Spleen (tissue), 11 donors: ENCODE data around the gene TAOK3. TPM values are rescaled to one million over a fixed set of nuclear protein-coding genes. Genes with fewer than 3 reads are reported as not detected.

ENCODE experiments used
- DNase-seq: peaks from one replicate; pipeline ENCODE4 v3.0.0-alpha.2; 2020
- H3K27ac ChIP-seq, 8 donors: fragments of 200-600 bp; sonication (generic) in 7 of 8; 1 replicate in 4 of 8; 2 replicates in 4 of 8; pipeline versions ENCODE4 v1.5.0 to v1.8.0; 2016 to 2021; ENCODE audit warnings: inconsistent platforms in 4 of 8, mild to moderate bottlenecking in 4 of 8, moderate library complexity in 1 of 8
- H3K27me3 ChIP-seq, 7 donors: fragments of 200-600 bp; sonication (generic) in 6 of 7; replicated peaks in 1 of 7; 1 replicate in 4 of 7; 2 replicates in 3 of 7; pipeline versions ENCODE4 v1.5.0 to v1.8.0; 2016 to 2021; ENCODE audit warnings: inconsistent platforms in 3 of 7, mild to moderate bottlenecking in 1 of 7
- H3K36me3 ChIP-seq, 6 donors: fragments of 200-600 bp; sonication (generic) in 5 of 6; 1 replicate in 4 of 6; 2 replicates in 2 of 6; pipeline versions ENCODE4 v1.5.0 to v1.8.0; 2016 to 2021; ENCODE audit warnings: inconsistent platforms in 2 of 6
- H3K4me1 ChIP-seq, 6 donors: fragments of 200-600 bp; sonication (generic) in 5 of 6; 1 replicate in 3 of 6; 2 replicates in 3 of 6; pipeline versions ENCODE4 v1.5.0 to v1.8.0; 2016 to 2021; ENCODE audit warnings: inconsistent platforms in 3 of 6
- H3K4me3 ChIP-seq, 8 donors: fragments of 200-600 bp; sonication (generic) in 7 of 8; 1 replicate in 4 of 8; 2 replicates in 4 of 8; pipeline versions ENCODE4 v1.5.0 to v1.8.0; 2016 to 2021; ENCODE audit warnings: inconsistent platforms in 4 of 8, mild to moderate bottlenecking in 4 of 8, moderate library complexity in 2 of 8
- H3K9me3 ChIP-seq, 8 donors: fragments of 200-600 bp; sonication (generic) in 7 of 8; 1 replicate in 4 of 8; 2 replicates in 4 of 8; pipeline versions ENCODE4 v1.5.0 to v1.8.0; 2016 to 2021; ENCODE audit warnings: inconsistent platforms in 4 of 8
- CTCF ChIP-seq, 11 experiments: fragments of 200-600 bp in 7 of 11; fragments of 450-650 bp in 4 of 11; sonication (generic) in 4 of 11; IDR thresholded peaks in 8 of 11; conservative IDR thresholded peaks in 3 of 11; 1 replicate in 7 of 11; 2 replicates in 4 of 11; pipeline versions ENCODE4 v1.4.0 to v1.8.0; 2016 to 2021; ENCODE audit warnings: antibody characterized with exemption in 11 of 11, inconsistent platforms in 4 of 11, mild to moderate bottlenecking in 1 of 11
- POLR2A ChIP-seq, 3 donors: fragments of 450-650 bp; IDR thresholded peaks; one replicate each; pipeline ENCODE4 v1.5.1; 2017; ENCODE audit warnings: antibody characterized with exemption in 3 of 3, mild to moderate bottlenecking in 1 of 3
- POLR2AphosphoS5 ChIP-seq, 3 donors: sonication (generic); formaldehyde crosslinking; IDR thresholded peaks; one replicate each; pipeline ENCODE4 v1.5.1; 2017; ENCODE audit warnings: antibody characterized with exemption in 3 of 3
- WGBS, 5 donors: extraction: QIAGEN DNeasy Blood & Tissue Kit in 3 of 5; methylation state at CpG; one replicate each; pipeline versions ENCODE4 v1.1.5 to v1.1.7; 2013 to 2018; 5-methylcytosine and 5-hydroxymethylcytosine counted together
- intact Hi-C: fragments of 100-400 bp; cut with DNase I; formaldehyde crosslinking; loops from one replicate; pipeline ENCODE4 v1.15.0; 2023; ENCODE audit warnings: low total_unique reads
- polyA plus RNA-seq, 3 donors: library from polyadenylated mRNA; stranded (reverse); fragments of 200-250 nt; gene quantifications; one replicate each; pipeline ENCODE4 v1.2.1, GENCODE V29; 2013
- total RNA-seq, 7 donors: library from RNA; depleted of rRNA in 3 of 7; stranded (reverse); fragments of >200 nt in 3 of 7; fragmentation: NEBNext Ultra II Directional in 4 of 7; extraction: Animal tissue kit (Norgen Biotek cat#: 25700) in 4 of 7; gene quantifications; one replicate each; pipeline versions ENCODE4 v1.1.0 to v1.2.1, GENCODE V29; 2016 to 2021
- donor health status: healthy with polysubstance abuse.
- donor health status: DM: no; HTN: no; CAD: no; lungs with moderate emphysema.
- donor health status: DM: no; HTN: no; CAD: no.
- donor health status: Bipolar disorder and iron deficiency.
- donor health status: healthy.
- donor health status: DM: no; HTN: no; CAD: no.
- donor health status: DM: yes; HTN: yes; CAD: no.

The TAOK3 gene
- total and polyA plus RNA-seq, 10 donors, result 12.7 to 80.8 (median 56.5) TPM

DNA sequence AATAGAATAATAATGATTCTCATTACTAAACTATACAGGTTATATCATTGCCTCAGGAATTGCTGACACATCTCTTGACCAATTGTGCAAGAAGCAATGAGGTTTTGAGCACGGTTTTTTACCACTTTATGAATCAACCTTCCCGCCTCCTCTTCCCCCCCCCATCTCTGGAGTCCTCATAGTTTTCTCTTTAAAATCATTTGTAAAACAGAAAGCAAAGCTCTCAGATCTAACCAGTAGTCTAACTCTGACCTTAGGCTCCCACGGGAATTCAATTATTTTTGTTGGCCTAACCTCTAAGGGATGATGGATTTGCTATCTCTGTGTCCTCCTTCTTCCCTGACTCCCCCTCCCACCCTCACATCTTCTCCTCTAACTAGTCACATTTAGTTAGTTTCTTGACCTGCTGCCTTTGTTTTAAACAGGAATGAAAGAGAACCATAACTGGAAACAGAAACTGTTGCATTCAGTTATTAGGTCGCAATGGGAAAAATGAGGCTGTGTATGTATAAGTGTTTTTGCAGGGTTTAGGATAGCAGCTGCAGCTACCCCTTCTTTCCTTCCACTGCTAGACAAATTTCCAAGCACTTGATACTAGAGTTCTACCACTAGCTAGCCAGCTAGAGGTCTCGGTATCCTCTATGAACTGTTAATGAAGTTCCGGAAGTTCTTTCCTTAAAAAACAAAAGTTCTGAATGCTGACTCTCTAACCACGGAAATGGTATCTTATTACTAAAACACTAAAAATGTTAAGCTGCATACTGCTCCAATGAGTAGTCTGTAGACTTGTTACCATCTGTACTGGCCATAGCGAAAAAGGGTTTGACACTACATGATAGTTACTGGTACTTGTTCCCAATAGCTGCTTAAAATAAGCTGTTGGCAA is 65.4 kb downstream of the TAOK3 start:
- intact Hi-C loops, result no loop called here
- Histone ChIP-seq H3K36me3 (no peaks in the 10 kb centered on the region), H3K27me3 (no peaks in the 10 kb centered on the region), H3K4me1 (peaks cover 0 to 64% (median 28%) of the 10 kb centered on the region in 6 donors), H3K27ac (peak overlapping the region in 7 of 8 donors; percentile 61 to 82 (median 72)), H3K9me3 (no peaks in the 10 kb centered on the region), H3K4me3 (peak overlapping the region in 3 of 8 donors; percentile 4 to 39 (median 4))
- TF ChIP-seq POLR2A (IDR thresholded peaks at IDR 0.05) (no peak), POLR2AphosphoS5 (IDR thresholded peaks at IDR 0.05) (no peak), CTCF (IDR thresholded peaks at IDR 0.05 in 8 of 11, conservative IDR thresholded peaks at IDR 0.05 in 3 of 11) (no peak)
- WGBS, 5 donors, result 20 to 47% (median 31%) methylated on average over 8 of the region's 8 CpGs
- no peak for DNase-seq

DNA sequence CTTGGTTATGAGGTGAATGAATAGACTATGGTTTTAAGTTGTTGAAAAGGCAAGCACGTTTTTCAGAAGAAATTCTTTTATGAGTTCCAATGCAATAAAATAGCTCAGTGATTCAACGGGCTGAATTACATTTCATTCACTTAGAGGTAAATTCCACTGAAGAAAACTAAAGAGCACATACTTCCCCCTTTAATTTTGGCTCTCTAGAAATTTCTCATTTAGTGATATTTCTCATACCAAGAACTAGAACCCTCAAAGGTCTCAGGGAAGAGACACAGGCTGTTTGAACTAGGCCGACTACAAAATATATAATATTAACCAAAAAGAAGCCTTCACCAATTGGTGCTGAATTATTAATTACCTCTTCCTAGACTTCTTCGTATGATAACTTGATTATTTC is 68.6 kb downstream of the TAOK3 start:
- DNase-seq, result no peak
- TF ChIP-seq CTCF (IDR thresholded peaks at IDR 0.05 in 8 of 11, conservative IDR thresholded peaks at IDR 0.05 in 3 of 11) (no peak), POLR2A (IDR thresholded peaks at IDR 0.05) (no peak), POLR2AphosphoS5 (IDR thresholded peaks at IDR 0.05) (no peak)
- no peaks in the 10 kb centered on the region for H3K9me3 ChIP-seq
- no peak overlapping the region for H3K27ac ChIP-seq
- intact Hi-C loops, result no loop called here
- peaks cover 3 to 81% (median 36%) of the 10 kb centered on the region in 6 donors for H3K4me1 ChIP-seq
- no peak overlapping the region for H3K4me3 ChIP-seq
- WGBS, 5 donors, result 60 to 77% (median 66%) methylated on average over 4 of the region's 4 CpGs
- no peaks in the 10 kb centered on the region for H3K27me3 ChIP-seq
- no peaks in the 10 kb centered on the region for H3K36me3 ChIP-seq

GRCh38 chr12:118302053-118302452 is 70.7 kb downstream of the TAOK3 start:
- intact Hi-C loops, result no loop called here
- TF ChIP-seq POLR2AphosphoS5 (IDR thresholded peaks at IDR 0.05), result no peak
- no peak for TF ChIP-seq CTCF (IDR thresholded peaks at IDR 0.05 in 8 of 11, conservative IDR thresholded peaks at IDR 0.05 in 3 of 11)
- TF ChIP-seq POLR2A (IDR thresholded peaks at IDR 0.05), result no peak
- Histone ChIP-seq H3K36me3 (peaks cover 0 to under 1% (median 0%) of the 10 kb centered on the region in 6 donors), H3K4me3 (no peak overlapping the region), H3K4me1 (peaks cover 0 to 67% (median 21%) of the 10 kb centered on the region in 6 donors), H3K27ac (no peak overlapping the region), H3K27me3 (no peaks in the 10 kb centered on the region), H3K9me3 (no peaks in the 10 kb centered on the region)
- no peak for DNase-seq

DNA sequence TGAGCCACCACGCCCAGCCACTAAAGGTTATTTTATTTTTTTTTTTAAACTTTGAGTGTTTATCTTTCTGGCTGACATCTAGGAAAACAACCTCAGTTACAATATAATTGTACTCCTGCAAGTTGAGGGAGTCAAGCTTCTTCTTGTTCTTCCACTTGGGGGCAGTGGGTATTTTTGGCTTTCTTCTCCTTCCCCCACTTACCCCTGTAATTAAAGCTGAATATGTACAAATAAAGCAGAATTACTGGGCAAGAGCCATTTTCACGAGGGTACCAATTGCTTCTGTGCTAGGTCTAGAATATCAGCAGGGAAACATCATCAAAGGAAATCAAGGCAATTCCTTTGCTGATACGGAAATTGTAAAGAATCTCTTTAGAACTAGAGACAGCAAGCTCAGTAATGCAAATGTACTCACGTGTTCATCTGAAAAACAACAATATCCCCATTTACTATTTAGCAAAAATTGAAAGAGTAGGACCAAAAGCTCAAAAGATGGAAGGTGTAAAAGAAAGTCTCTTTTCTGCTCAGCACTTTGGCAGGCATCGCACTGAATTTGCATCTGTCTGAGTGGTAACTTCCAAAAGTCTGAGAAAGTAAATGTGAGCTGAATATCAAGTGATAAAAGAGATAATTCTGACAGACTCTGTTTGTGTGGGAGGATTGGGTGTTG is 72.8 kb downstream of the TAOK3 start:
- no peak overlapping the region for H3K27ac ChIP-seq
- intact Hi-C loops, result no loop called here
- H3K9me3 ChIP-seq, result no peaks in the 10 kb centered on the region
- WGBS, 5 donors, result 62 to 69% (median 64%) methylated on average over 5 of the region's 5 CpGs
- peaks cover 0 to 8% (median 0%) of the 10 kb centered on the region in 6 donors for H3K36me3 ChIP-seq
- no peak for DNase-seq
- peaks cover 0 to 55% (median 16%) of the 10 kb centered on the region in 6 donors for H3K4me1 ChIP-seq
- H3K4me3 ChIP-seq, result no peak overlapping the region
- TF ChIP-seq POLR2A (IDR thresholded peaks at IDR 0.05) (no peak), POLR2AphosphoS5 (IDR thresholded peaks at IDR 0.05) (no peak), CTCF (IDR thresholded peaks at IDR 0.05 in 8 of 11, conservative IDR thresholded peaks at IDR 0.05 in 3 of 11) (no peak)
- no peaks in the 10 kb centered on the region for H3K27me3 ChIP-seq
